ENCODE results near the gene CC2D2A.

CC2D2A gene

GRCh38 chr4:15466596-15466995 is 3.1 kb upstream of the CC2D2A start:
- no peak for DNase-seq (ENCODE audit: low read depth)

DNA sequence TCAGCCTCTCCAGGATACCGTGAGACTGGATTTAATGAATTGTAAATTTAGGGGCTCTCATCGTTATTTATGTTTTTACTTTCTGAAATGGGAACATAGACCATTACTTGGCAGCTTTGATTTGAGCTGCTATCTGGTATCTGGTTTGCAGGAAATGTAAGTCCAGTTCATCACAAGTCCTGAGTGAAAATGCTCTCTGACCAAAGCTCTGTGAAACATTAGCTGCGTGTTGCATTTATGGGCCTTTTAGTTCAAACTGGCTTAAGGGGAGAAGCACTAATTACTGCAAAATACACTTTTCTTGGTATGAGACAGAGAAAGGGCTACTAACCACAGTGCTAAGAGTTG is 420 bp downstream of the CC2D2A start:
- no peak for DNase-seq (ENCODE audit: low read depth)

DNA sequence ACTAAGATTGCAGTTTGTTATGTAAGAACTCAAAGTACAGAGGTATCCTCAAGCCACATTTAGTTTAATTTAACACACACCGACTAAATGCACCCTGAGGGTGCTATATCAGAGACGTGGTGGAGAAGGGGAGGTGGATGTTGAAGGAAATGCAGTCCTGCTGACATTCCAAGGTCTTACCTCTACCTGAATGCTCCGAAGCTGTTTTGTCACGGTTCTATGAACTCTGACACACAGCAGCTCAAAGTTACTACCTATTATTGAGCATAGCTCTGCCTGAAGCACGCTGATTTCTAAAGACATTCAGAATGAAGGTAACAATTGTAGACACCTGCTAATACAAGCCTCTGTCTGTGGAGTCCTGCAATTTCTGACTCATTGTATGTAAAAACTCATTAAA is 6.7 kb downstream of the CC2D2A start:
- no peak for DNase-seq (ENCODE audit: low read depth)

DNA sequence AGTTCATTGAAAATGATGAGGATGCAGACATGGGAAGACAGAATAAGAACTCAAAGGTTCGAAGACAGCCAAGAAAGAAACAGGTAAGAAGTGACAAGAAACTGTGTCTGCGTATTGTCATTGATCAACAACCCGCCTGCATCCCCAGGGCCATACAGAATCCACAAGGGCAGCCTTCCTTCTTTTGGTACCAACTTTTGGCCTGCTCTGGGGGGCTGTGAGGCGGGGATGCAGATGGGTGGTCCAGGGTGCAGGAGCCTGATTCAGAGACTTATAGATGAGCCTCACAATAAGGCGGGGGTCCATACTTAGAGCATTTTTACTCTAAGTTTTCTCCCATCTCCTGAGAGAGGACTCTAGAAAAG is 9.0 kb downstream of the CC2D2A start:
- no peak for DNase-seq (ENCODE audit: low read depth)

DNA sequence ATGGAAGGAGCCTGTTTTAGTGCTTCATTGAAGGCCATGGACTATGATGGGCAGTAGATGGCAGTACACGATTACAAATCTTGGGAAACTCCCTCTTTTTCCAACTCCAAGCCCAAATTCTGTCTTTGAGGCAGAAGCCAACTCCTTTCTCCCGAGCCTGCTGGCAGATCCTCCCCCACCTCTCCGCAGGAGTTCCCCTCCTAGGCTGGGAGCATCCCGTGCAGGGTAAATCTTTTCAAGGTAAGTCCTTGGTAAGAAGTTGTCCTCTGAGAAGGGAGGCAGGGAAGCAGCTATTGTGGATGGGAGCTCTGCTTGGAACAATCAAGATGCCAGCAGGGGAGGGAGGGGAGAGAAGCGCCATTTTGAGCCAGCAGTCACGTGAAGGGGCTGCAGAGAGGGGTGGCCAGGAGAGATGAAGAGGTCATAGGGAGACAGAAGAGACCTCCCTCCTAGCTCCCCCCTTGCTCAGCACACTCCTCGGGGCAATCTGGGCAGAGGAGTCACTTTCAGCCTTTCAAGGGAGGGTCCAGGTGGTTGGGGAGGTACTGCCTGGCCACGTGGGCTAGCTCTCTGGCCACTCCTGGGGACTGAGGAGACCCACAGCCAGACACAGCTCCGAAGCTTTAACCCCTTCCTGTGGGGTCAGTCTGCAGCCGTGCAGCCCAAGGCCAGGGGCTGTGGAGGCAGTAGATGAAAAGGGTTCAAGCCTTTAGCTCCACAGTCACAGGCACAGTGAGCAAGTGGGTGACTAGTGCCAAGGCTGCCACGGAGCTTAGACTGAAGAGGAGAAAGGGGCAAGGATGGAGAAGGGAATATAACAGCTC is 9.6 kb downstream of the CC2D2A start:
- DNase-seq (ENCODE audit: low read depth), result no peak

DNA sequence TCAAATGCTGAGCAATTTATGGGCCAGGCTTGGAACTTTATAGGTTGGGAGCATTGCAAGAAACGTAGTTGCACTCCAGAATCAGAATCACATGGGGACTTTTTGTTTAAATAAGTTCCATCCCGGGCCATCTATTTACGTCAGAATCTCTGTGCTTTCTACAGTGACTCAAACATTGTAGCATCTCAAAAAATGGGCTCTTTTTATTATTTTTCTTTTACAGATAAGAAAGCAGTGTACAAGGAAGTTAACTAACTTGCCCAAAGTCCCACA is 10.2 kb downstream of the CC2D2A start:
- no peak for DNase-seq (ENCODE audit: low read depth)

GRCh38 chr4:15481961-15482745 is 12.5 kb downstream of the CC2D2A start:
- no peak for DNase-seq (ENCODE audit: low read depth)

GRCh38 chr4:15482842-15483241 is 13.2 kb downstream of the CC2D2A start:
- no peak for DNase-seq (ENCODE audit: low read depth)

DNA sequence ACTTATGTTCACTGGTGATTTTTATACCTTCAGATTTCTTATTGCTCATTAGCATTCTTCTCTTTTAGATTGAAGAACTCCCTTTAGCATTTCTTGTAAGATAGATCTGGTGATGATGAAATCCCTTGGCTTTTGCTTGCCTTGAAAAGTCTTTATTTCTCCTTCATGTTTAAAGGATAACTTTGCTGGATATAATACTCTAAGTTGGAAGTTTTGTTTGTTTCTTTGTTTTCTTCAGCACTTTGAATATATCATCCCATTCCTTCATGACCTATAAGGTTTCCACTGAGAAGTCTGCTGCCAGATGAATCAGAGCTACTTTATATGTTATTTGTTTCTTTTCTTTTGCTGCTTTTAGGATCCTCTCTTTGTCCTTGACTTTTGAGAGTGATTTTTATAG is 18.5 kb downstream of the CC2D2A start:
- DNase-seq (ENCODE audit: low read depth), result no peak

GRCh38 chr4:15488658-15489470 is 19.2 kb downstream of the CC2D2A start:
- no peak for DNase-seq (ENCODE audit: low read depth)

DNA sequence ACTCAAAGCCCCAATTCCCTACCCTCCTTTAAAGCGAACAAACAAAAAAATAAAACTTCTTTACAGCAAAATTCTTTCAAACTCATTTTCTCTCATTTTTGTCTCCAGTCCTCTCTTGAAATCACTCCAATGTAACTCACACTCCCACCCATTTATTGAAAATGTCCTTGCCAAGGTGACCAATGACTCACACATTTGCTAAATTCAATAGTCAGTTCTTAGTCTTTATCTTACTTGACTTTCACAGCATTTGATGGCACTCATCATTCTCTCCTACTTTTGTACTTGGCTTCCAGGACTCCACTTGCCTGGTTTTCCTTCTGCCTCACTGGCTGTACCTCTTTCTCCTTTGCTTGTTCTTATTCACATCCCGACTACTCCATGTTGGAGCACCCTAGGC is 19.9 kb downstream of the CC2D2A start:
- no peak for DNase-seq (ENCODE audit: low read depth)

DNA sequence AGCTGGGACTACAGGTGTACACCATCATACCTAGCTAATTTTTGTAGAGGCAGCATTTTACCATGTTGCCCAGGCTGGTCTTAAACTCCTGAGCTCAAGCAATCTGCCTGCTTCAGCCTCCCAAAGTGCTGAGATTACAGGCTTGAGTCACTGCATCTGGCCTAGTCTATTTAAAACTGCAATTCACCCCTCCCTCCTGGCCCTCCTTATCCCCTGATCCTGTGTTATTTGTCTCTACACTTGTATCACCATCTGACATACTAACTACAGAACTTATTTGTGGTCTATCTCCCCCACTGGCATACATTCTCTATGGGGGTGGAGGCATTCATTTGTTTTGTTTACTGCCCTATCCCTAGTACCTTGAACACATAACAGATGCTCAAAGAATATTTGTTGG is 23.7 kb downstream of the CC2D2A start:
- no peak for DNase-seq (ENCODE audit: low read depth)

DNA sequence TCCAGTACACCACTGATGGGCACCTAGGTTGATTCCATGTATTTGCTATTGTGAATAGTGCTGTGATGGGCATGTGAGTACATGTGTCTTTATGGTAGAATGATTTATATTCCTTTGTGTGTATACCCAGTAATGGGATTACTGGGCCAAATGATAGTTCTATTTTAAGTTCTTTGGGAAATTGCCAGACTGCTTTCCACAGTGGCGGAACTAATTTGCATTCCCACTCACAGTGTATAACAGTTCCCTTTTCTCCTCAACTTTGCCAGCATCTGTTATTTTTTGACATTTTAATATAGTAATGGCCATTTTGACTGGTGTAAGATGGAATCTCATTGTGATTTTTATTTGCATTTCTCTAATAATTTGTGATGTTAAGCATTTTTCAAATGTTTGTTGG is 25.9 kb downstream of the CC2D2A start:
- no peak for DNase-seq (ENCODE audit: low read depth)

- DNase-seq (ENCODE audit: low read depth), result no peak
These were observed 28.7 kb downstream of the CC2D2A start for GRCh38 chr4:15498356-15498755.

DNA sequence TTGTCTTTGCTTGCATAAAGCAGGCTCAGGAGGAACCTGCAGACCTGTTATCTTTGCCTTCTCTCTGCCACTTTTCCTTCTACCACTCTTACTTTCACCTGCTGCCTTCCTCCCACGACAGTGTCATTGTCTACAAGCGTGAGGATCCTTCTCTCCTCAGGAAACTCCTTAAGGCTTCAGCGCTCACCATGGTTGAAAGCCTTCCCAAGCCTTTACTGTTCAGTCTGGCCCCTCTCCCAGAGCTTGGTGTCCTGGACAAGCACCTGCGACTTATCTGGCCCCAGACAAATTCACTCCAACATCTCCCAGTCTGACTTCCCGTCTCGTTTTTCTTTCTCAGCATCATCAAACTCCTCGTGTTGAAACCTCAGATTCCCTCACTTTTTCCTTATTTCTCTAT is 31.0 kb downstream of the CC2D2A start:
- DNase-seq (ENCODE audit: low read depth), result no peak

GRCh38 chr4:15501941-15502340 is 32.3 kb downstream of the CC2D2A start:
- no peak for DNase-seq (ENCODE audit: low read depth)

DNA sequence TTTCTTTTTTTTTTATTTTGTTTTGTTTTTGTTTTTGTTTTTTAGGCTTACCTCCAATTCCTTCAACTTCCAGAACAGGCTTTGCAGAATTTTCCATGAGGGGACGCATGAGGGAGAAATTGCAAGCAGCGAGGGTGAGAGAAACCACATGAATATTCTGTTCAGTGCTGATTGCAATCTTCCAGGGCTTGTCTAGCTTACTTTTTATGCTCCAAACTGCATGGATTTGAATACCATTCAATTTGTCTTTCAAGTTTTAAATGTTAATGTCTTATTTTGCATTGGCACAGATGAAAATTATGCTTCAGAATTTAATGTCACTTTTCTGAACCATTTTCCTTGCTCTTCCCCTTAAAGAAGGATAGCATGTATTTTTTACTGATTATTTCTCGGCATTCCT is 32.7 kb downstream of the CC2D2A start:
- DNase-seq (ENCODE audit: low read depth), result no peak

DNA sequence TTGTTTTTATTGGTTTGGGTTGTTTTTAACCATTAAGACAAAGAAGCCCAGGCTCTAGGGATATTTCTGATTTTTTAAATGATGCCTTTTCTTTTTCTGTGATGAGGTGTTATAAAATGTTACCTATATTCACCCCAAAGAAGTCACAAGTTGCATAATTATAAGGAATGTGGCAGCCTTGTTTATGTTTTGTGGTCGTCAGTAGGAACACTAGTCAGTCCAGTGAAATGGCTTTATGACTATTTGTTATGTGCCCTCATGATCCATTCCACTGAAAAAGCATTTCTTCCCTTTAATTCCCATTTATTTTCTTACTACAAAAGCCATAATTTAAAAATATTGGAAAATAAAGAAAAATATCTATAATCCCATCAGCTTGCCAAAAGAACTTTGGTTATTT is 34.4 kb downstream of the CC2D2A start:
- no peak for DNase-seq (ENCODE audit: low read depth)

- DNase-seq (ENCODE audit: low read depth), result no peak
These were observed 36.8 kb downstream of the CC2D2A start for GRCh38 chr4:15506464-15506863.

GRCh38 chr4:15507679-15508078 is 38.0 kb downstream of the CC2D2A start:
- no peak for DNase-seq (ENCODE audit: low read depth)

DNA sequence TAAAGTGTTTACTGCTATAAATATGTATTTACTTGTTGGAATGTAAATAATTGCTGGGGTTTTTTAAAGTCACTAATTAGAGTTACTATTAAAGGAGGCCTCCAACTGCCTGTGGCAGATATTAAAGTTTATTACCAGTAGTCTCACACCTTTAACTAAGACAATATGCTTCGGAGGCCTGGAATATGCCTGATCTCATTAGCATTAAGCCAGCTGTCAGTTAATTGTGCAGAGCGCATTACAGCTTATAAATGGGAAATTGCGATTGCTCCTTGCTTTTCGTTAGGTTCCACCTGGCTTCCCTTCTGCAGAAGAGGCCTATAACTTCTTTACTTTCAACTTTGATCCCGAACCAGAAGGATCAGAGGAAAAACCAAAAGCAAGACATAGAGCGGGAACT is 41.3 kb downstream of the CC2D2A start:
- no peak for DNase-seq (ENCODE audit: low read depth)

- no peak for DNase-seq (ENCODE audit: low read depth)
These were observed 43.9 kb downstream of the CC2D2A start for GRCh38 chr4:15513545-15513944.

- no peak for DNase-seq (ENCODE audit: low read depth)
These were observed 45.4 kb downstream of the CC2D2A start for GRCh38 chr4:15515106-15515505.
